HG03159 (cell line): Measurements from ENCODE around the gene RAET1L.
"Not testable (repeated sequence)": the region's sequence is repeated elsewhere in the genome, so short reads cannot be mapped to it uniquely, and the experiment has no call there.

ENCODE experiments used
- ATAC-seq: cut with Tn5 transposase; IDR thresholded peaks from one replicate; pipeline ENCODE4 v1.9.1; 2021; ENCODE audit warnings: mild to moderate bottlenecking, moderate library complexity; ENCODE audit not compliant: unreplicated experiment

RAET1L gene

DNA sequence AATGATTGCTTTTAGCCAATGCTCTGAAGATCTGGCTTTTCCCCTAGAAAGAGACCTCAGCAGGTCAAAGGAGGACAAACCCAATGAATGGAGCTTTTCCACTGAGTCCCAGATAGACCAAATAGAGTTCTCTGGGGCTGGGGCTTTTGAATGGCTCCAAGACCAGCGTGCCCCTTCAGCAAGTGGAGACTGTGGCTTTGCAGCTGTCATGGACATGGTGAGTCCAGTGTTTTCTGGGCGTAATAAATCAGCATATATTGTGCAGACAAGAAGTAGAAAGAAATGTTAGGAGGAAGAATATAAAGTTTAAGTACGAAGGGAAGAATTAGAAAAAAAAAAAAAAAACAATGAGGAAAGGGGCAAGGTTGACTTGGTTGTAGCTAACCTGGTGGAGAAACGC lies 33.5 kb downstream of the RAET1L start:
- no peak for ATAC-seq

DNA sequence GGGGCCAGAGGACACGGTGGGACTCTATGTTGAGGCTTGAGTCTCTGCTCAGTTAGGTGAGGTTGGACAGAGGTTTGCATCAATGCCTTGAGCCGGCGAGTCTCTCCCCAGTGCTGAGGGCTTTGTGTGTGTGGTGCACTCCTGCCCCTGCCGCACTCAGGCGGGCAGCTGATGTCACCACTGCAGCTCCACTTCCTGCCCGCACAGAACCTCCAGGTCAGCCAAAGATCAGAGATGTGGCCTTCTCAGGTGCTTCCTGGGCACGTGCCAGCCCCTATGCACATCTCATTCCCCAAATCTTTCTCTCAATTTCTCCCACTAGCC lies 33.9 kb downstream of the RAET1L start:
- not testable (repeated sequence) for ATAC-seq

DNA sequence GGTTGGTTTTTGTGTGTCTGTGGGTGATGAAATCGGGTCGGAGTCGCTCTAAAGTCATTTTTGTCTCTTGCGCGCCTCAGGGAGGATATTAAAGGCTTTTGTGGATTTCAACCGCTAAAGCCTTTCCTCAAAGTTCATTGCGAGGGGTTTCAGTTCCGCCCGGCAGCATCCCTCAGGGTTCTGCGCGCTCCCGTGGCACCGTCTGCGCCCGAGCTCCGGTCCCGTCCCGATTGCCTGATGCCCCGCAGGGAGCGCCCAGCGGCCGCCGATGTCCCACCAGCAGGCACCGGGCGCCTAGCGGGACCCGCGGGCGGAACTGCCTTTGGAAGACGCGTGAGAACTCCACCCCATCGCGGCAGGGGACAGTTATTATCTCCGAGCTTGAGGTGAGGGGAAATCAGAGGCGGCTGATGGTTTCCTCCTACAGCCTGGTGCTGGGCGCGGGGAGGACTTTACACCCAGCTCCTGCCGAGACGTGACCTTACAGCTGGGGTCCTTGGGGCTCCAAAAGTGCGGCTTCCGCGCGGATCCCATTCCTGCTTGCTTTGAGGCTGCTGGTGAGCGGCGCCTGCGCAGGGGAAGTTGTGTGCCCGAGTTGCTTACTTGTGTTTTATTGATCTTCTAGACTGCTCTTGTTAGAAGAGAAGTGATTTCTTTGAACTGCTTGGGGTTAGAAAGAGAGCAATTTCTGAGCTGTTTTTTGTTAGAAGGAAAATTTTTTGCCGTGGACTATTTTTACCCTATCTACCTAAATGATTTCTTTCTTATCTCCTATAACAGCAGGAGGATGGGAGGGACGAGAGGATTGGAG lies 34.5 kb downstream of the RAET1L start:
- ATAC-seq = no peak

DNA sequence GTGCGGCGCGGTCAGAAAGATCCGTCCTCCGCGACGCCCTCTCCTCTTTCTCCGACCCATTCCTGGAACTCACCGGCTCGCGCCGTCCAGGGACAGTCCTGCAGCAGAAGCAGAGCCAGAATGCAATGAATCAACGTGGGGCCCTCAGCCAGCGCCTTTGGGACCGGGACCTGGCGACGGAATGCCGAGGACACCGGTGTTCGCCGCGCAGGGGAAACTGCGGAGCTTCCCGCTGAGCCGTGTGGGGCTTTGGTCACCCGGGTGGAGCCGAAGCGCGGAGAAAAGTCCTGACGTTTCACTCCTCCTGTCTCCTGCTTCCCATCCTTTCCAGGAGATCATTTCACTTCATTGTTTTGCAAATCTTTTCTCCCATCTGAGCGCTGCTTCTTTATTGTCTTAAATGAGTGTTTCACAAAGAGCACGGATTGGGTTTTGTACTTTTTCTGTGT lies 35.1 kb downstream of the RAET1L start:
- no peak for ATAC-seq

DNA sequence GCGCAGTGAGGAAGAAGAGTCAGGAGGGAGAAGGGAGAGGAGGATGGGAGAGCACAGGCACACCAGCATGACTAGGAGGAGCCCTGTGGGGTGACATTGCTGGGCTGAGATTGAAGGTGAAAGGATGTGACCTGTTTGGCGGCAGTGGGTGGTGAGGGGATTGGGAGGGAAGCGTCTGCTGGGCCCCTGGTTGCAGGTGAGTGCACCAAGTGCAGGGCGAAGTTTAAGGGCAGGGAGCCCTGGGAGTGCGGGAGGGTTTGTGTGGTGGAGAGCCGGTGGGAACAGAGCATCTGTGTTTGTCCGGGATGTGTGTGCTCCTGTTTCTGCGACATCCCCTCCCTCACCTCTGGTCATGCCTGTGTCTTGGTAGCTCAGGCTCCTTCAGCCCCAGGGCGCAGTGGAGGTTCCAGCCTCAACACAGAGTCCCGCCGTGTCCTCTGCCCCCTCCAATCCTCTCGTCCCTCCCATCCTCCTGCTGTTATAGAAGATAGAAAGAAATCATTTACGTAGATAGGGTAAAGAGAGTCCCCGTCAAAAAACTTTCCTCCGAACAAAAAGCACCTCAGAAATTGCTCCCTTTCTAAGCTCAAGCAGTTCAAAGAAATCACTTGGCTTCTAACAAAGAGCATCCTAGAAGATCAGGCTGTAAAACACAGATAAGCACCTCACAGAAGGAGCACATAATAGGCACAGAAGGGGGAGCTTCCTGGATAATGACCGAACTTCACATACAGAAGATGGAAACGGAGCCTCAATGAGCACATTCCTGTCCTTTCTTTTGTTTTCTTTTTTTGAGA lies 36.6 kb downstream of the RAET1L start:
- no peak for ATAC-seq

DNA sequence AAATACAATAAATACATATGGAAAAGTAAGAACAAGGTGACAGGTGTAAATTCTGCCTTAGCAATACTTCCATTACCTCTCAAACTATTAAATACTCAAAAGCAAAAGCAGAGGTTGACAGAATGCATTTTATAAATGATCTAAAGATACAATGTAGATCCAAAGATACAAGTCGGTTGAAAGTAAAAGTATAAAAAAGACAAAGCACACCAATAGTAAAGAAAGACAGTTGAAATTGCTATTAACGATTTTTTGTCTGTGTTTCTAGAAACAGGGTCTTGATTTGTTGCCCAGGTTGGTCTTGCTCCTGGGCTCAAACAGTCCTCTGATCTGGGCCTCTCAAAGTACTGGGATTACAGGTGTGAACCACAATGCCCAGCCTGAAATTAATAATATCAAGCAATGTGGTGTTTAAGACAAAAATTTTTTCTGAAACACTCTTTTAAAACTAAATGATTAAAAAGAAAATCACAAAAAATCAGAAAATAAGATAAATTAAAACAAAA lies 37.7 kb downstream of the RAET1L start:
- no peak for ATAC-seq

DNA sequence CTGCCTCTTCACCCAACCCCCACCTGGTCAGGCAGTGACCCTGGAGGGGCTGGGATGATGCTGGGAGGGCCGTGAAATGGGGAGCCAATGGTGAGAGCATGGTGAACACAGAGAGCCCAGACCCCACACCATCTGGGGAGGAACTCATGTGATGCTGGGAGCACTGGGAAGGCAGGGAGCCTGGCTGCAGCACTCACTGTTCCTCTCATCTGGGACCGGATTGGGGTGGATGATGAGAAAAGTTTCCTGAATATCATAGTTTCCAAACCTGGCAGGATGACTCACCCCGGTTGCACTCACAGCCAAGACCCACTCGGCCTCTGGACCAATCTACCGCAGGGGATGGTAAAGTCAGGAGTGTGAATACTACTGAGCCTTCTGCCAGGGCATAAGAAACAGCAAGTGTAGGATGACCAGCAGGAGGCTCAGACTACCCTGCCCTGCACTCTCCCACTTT lies 39.8 kb downstream of the RAET1L start:
- ATAC-seq = no peak

DNA sequence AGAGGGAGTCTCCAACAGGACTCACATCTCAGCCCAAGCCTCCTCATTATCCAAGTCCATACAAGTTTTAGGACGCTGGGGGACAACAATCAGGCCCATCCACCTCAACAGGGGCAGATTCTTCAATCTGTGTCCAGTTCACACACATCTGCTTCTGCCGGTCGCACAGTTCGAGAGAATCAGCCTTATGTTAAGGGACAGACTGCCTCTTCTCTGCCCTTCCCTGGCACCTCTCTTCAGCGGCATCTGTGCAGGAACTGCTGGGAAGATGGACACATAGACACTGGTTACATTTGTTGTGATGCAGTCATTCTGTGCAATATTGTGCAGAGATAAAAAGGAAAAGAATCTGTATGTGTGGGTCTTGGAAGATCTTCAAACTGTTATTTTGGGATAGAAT lies 40.6 kb downstream of the RAET1L start:
- ATAC-seq = no peak

DNA sequence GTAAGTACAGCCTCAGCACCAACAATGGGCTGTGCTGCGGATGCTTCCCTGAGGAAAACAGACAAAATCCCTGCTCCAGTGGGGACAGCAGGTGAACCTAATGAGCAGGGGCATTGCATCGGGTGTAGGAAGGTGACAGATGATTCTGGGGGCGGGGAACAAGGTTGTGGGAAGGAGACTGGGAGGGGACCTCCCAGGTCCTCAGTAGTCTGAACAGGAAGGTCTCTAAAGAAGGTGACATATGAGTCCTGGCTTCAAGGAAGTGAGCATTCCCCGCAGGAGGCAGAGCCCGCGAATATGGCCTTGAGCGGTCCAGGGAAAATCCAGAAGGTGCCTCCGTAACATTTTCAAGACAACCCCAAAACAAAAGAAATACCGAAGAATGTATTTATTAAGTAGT lies 42.2 kb downstream of the RAET1L start:
- ATAC-seq = no peak

DNA sequence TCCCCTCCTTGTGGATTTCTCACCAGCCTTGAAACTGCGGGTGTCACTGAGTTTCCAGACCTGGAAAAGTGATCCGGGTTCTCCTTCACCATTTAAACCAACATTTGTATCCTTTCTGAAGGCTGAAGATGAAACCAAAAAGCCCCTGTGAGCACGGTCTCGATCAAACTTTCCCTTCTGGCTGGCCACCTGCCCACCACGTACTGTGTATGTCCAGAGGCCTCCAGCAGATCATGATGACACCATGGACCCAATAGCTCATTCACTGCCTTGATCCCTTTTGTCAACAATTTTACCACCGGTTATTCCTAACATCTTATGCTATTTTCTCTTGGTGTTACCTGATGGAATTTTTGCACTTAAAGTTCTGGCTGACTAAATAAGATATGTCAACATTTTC lies 46.0 kb downstream of the RAET1L start:
- ATAC-seq = no peak

DNA sequence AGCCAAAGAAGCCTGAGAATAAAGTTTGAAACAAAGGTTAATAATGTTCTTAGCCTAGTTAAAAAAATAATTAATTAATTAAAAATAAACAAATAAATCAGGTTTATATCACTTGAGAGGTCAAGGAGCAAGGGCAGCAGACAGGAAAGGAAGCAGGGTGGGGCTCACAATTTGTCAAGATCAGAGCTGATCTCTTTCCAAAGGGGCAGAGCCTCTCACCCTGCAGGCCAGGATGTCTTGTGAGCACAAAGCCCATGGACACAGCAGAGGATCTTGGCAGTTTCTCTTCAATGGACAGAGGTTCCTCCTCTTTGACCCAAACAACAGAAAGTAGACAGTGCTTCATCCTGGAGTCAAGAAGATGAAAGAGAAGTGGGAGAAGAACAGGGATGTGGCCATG lies 46.7 kb downstream of the RAET1L start:
- no peak for ATAC-seq

DNA sequence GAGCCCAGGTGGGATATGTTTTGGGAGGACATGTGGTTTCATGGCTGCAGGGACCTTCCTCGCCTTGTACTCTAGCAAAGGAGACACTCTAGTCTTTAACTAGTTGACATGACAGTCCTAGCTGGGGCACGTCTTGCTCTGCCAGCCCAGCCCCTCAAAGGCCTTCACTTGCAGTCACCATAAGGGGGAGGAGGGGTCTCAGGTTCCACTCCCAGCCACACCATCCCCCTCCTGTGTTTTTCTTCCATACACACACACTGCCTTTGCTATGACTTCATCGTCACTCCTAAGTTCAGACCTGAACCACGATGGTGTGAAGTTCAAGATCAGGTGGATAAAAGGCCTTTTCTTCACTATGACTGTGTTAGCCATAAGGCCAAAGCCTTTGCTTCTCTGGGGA lies 48.1 kb downstream of the RAET1L start:
- no peak for ATAC-seq

DNA sequence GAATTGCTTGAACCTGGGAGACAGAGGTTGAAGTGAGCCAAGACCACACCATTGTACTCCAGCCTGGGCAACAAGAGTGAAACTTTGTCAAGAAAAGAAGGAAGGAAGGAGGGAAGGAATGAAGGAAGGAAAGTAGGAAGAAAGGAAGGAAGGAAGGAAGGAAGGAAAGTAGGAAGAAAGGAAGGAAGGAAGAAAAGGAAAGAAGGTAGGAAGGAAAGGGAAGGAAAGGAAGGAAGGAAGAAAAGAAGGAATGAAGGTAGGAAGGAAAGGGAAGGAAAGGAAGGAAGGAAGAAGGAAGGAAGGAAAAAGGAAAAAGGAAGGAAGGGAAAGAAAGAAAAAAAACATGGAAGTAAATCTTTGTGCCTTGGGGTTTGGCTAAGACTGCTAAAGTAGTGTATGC lies 49.9 kb downstream of the RAET1L start:
- ATAC-seq = no peak

DNA sequence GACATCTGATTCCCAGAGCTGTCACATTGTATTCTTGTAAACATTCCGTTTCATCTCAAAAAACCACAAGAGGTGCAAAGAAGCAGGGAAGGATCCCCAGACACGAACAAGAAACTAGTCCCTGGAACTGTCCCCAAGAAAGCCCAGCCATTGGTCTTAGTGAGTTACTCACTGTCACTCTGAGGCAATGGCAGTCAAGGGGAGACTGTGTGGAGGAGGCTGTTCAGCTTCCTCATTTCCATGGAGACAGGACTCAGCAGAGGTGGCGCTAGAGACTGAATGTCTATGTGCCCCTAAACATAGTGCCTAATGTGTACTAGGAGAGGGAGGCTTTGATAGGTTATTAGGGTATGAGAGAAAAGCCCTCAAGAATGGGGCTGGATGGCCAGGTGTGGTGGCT lies 50.5 kb downstream of the RAET1L start:
- ATAC-seq = no peak

DNA sequence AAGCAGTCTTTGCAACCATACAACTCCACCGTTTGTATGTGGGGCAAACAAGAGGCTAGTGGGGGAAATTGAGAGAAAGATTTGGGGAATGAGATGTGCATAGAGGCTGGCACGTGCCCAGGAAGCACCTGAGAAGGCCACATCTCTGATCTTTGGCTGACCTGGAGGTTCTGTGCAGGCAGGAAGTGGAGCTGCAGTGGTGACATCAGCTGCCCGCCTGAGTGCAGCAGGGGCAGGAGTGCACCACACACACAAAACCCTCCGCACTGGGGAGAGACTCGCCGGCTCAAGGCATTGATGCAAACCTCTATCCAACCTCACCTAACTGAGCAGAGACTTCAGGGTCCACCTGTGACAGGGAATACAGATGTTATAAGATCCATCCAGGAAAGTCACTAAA lies 50.9 kb downstream of the RAET1L start:
- ATAC-seq = not testable (repeated sequence)

DNA sequence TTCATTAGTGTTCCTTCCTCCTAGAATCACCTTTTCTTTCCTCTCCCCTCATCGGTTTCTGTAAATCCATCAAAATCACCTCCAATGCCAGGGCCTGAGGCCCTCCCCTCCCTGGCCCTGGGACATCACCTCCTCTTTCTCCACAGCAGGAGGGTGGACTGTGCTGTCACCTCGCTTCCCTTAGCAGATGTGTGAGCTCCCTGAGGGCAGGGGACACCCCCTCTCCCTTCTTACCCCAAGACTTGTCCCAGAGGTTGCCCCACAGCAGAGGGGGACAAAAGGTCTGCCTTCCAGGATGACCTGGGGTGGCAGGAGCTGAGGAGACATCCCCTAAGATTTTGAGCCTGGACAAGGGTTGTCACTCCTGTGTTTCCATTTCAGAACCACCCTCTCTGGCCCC lies 55.7 kb downstream of the RAET1L start:
- ATAC-seq = no peak

DNA sequence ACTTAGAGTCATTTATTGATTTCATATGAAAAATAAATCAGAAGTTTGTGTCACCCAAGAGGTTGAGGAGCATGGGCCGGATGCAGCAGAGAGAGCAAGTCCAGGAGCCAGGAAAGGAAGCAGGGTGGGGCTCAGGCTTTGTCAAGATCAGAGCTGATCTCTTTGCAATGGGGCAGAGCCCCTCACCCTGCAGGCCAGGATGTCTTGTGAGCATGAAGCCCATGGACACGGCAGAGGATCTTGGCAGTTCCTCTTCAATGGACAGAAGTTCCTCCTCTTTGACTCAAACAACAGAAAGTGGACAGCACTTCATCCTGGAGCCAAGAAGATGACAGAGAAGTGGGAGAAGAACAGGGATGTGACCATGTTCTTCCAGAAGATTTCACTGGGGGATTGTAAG lies 56.4 kb downstream of the RAET1L start:
- ATAC-seq = not testable (repeated sequence)
